HEK293T (cell line): ENCODE measurements around the gene TANC1.

Source experiments
- ARNT ChIP-seq: fragments of 450-650 bp; IDR thresholded peaks from 2 replicates; pipeline ENCODE4 v1.6.1; 2017; ENCODE audit warnings: mild to moderate bottlenecking
- CTBP1 ChIP-seq: fragments of 450-650 bp; IDR thresholded peaks from 2 replicates; pipeline ENCODE4 v1.6.1; 2016; ENCODE audit warnings: borderline replicate concordance
- ELF4 ChIP-seq: fragments of 450-650 bp; IDR thresholded peaks from 2 replicates; pipeline ENCODE4 v1.6.1; 2017; ENCODE audit warnings: antibody characterized with exemption
- FOXA1 ChIP-seq: fragments of 450-650 bp; IDR thresholded peaks from 2 replicates; pipeline ENCODE4 v1.6.1; 2016; ENCODE audit warnings: mild to moderate bottlenecking
- FOXK2 ChIP-seq: fragments of 450-650 bp; IDR thresholded peaks from 2 replicates; pipeline ENCODE4 v1.6.1; 2016; ENCODE audit warnings: mild to moderate bottlenecking
- FOXM1 ChIP-seq: fragments of 450-650 bp; IDR thresholded peaks from 2 replicates; pipeline ENCODE4 v1.6.1; 2017; ENCODE audit warnings: mild to moderate bottlenecking, borderline replicate concordance
- TARDBP ChIP-seq: fragments of 450-650 bp; IDR thresholded peaks from 2 replicates; pipeline ENCODE4 v1.6.1; 2016
- ZNF384 ChIP-seq: fragments of 450-650 bp; IDR thresholded peaks from 2 replicates; pipeline ENCODE4 v1.6.1; 2016

- TF ChIP-seq FOXM1, result no peak
- no peak for TF ChIP-seq TARDBP
- no peak for TF ChIP-seq FOXA1
- TF ChIP-seq CTBP1, result no peak
- TF ChIP-seq ZNF384, result no peak
- no peak for TF ChIP-seq FOXK2
- TF ChIP-seq ELF4, result no peak
- TF ChIP-seq ARNT, result no peak
Observed at GRCh38 chr2:159272156-159272555, 303.7 kb downstream of the TANC1 start.
